ENCODE data around the gene HOXA13. TPM values are rescaled to one million over a fixed set of nuclear protein-coding genes. Genes with fewer than 3 reads are reported as not detected.

HOXA13 gene
- total and polyA plus RNA-seq, 2 experiments from 2014 or later, result not detected

DNA sequence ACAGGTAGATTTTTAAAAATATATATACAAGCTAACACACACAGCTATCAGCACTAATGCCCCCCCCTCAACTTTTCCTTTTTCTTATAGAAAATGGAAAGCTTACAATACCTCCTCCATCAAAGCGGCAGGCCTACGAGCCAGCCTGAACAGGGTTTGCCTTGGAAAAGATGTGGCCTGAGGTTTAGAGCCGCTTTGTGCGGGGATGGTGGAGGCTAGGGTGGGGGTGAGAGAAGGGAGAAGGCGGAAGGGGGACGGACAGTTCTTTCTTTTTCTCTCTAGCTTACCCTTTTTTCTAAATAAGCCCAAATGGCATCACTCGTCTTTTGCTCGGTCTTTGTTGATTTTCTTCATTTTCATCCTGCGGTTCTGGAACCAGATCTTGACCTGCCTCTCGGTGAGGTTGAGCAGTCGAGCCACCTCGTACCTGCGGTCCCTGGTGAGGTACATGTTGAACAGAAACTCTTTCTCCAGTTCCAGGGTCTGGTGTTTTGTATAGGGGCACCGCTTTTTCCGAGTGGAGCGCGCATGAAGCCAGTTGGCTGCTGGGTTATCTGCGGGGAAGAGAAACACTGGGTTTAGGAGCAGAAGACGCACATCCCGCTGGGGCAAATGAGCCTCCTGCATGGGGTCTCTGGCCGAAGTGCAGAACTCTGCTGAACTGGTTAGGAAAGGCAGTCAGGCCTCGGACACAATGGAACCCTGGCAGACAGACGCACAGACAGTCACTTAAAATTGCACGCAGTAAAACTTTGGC is 36.4 kb downstream of the HOXA13 start:
- H3K4me3 ChIP-seq, result no peak overlapping the region
- H3K4me3 Mint-ChIP-seq, result no peak overlapping the region
- no peaks in the 10 kb centered on the region for H3K79me2 ChIP-seq (replicated peaks; ENCODE audit: insufficient read depth)
- no peak overlapping the region for H2AFZ ChIP-seq
- H3K36me3 Mint-ChIP-seq (ENCODE audit: low read depth), result no peaks in the 10 kb centered on the region; the same call in 2 of the 3 replicates
- peaks cover 8% of the 10 kb centered on the region; the same call in 2 of the 3 replicates for H3K9me3 Mint-ChIP-seq
- no peaks in the 10 kb centered on the region for H3K4me1 ChIP-seq (ENCODE audit: insufficient read depth)
- H3K4me1 Mint-ChIP-seq, result peaks cover 7% of the 10 kb centered on the region
- peaks cover 100% of the 10 kb centered on the region for H3K27me3 ChIP-seq (ENCODE audit: insufficient read depth)
- TF ChIP-seq EZH2 (IDR thresholded peaks at IDR 0.05; ENCODE audit: low read depth, unreplicated experiment) (peak; percentile 87), CREB1 (CRISPR knock-in tag; IDR thresholded peaks at IDR 0.05; ENCODE audit: low read depth) (no peak), POLR2AphosphoS5 (IDR thresholded peaks at IDR 0.05; ENCODE audit: low read depth) (no peak), NANOG (IDR thresholded peaks at IDR 0.05; ENCODE audit: borderline replicate concordance) (no peak), EZH2phosphoT487 (IDR thresholded peaks at IDR 0.05; ENCODE audit: unreplicated experiment) (peak; percentile 55)
- H3K27ac ChIP-seq (ENCODE audit: low read depth), result no peak overlapping the region
- ATAC-seq (no peak), DNase-seq (ENCODE audit: low spot score) (no peak)
- peaks cover 31% of the 10 kb centered on the region for H3F3A ChIP-seq (replicated peaks; ENCODE audit: low read depth)
- peaks cover 99% of the 10 kb centered on the region for H3K27me3 Mint-ChIP-seq (ENCODE audit: insufficient read depth, low read depth, poor library complexity)
- no peaks in the 10 kb centered on the region for H3K9me2 ChIP-seq (ENCODE audit: insufficient read depth)
- H3K27ac Mint-ChIP-seq, result no peak overlapping the region
- no peaks in the 10 kb centered on the region; the same call in 1 of the 2 replicates for H3K36me3 ChIP-seq (ENCODE audit: insufficient read depth)
- H4K20me1 ChIP-seq (replicated peaks; ENCODE audit: insufficient read depth), result peaks cover 50% of the 10 kb centered on the region
- H3K4me2 ChIP-seq, result no peak overlapping the region

- Histone ChIP-seq H4K20me1 (replicated peaks; ENCODE audit: insufficient read depth) (peaks cover 50% of the 10 kb centered on the region), H3K4me3 (no peak overlapping the region), H3F3A (replicated peaks; ENCODE audit: low read depth) (peaks cover 25% of the 10 kb centered on the region), H2AFZ (no peak overlapping the region), H3K4me2 (no peak overlapping the region), H3K27ac (ENCODE audit: low read depth) (no peak overlapping the region), H3K79me2 (replicated peaks; ENCODE audit: insufficient read depth) (no peaks in the 10 kb centered on the region), H3K4me1 (ENCODE audit: insufficient read depth) (no peaks in the 10 kb centered on the region), H3K27me3 (ENCODE audit: insufficient read depth) (peaks cover 100% of the 10 kb centered on the region), H3K36me3 (ENCODE audit: insufficient read depth) (no peaks in the 10 kb centered on the region; the same call in 1 of the 2 replicates), H3K9me2 (ENCODE audit: insufficient read depth) (no peaks in the 10 kb centered on the region)
- Mint-ChIP-seq H3K4me3 (no peak overlapping the region), H3K27ac (no peak overlapping the region), H3K36me3 (ENCODE audit: low read depth) (no peaks in the 10 kb centered on the region; the same call in 2 of the 3 replicates), H3K27me3 (ENCODE audit: insufficient read depth, low read depth, poor library complexity) (peaks cover 99% of the 10 kb centered on the region), H3K9me3 (peaks cover 11% of the 10 kb centered on the region; the same call in 2 of the 3 replicates), H3K4me1 (peaks cover 10% of the 10 kb centered on the region)
- no peak for DNase-seq (ENCODE audit: low spot score)
- no peak for ATAC-seq
- TF ChIP-seq JUNB (IDR thresholded peaks at IDR 0.05; ENCODE audit: unreplicated experiment) (no peak), EZH2 (IDR thresholded peaks at IDR 0.05; ENCODE audit: low read depth, unreplicated experiment) (no peak), CTCF (conservative IDR thresholded peaks at IDR 0.05; ENCODE audit: low read depth in 2 of 2) (no peak), REST (IDR thresholded peaks at IDR 0.05; ENCODE audit: unreplicated experiment) (no peak), POLR2AphosphoS5 (IDR thresholded peaks at IDR 0.05; ENCODE audit: low read depth) (no peak), STAT1 (IDR thresholded peaks at IDR 0.05; ENCODE audit: unreplicated experiment) (no peak)
Observed at GRCh38 chr7:27162561-27163287, 37.2 kb downstream of the HOXA13 start.

Measured in GM23338 (cell line).